Measurements from ENCODE around the gene AK6.

AK6 gene

DNA sequence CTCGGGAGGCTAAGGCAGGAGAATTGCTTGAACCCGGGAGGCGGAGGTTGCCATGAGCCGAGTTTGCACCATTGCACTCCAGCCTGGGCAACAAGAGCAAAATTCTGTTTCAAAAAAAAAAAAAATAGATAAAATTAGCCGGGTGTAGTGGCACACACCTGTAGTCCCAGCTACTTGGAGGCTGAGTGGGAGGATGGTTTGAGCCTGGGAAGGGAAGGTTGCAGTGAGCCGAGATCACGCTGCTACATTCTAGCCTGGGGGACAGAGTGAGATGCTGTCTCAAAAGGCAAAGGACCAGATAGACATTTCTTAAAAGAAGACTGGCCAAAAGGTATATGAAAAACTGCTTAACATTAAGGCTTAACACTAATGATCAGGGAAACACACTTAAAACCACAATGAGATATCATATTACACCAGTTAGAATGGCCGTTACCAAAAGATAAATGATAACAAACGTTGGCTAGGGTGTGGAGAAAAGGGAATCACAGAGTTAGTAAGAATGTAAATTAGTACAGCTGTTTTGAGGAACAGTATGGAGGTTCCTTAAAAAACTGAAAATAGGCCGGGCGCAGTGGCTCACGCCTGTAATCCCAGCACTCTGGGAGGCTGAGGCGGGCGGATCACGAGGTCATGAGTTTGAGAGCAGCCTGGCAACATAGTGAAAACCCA lies 35.5 kb upstream of the AK6 start:
- TF ChIP-seq, protein P1, sequence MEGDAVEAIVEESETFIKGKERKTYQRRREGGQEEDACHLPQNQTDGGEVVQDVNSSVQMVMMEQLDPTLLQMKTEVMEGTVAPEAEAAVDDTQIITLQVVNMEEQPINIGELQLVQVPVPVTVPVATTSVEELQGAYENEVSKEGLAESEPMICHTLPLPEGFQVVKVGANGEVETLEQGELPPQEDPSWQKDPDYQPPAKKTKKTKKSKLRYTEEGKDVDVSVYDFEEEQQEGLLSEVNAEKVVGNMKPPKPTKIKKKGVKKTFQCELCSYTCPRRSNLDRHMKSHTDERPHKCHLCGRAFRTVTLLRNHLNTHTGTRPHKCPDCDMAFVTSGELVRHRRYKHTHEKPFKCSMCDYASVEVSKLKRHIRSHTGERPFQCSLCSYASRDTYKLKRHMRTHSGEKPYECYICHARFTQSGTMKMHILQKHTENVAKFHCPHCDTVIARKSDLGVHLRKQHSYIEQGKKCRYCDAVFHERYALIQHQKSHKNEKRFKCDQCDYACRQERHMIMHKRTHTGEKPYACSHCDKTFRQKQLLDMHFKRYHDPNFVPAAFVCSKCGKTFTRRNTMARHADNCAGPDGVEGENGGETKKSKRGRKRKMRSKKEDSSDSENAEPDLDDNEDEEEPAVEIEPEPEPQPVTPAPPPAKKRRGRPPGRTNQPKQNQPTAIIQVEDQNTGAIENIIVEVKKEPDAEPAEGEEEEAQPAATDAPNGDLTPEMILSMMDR (IDR thresholded peaks at IDR 0.05; ENCODE audit: low read depth, low read length): no peak

DNA sequence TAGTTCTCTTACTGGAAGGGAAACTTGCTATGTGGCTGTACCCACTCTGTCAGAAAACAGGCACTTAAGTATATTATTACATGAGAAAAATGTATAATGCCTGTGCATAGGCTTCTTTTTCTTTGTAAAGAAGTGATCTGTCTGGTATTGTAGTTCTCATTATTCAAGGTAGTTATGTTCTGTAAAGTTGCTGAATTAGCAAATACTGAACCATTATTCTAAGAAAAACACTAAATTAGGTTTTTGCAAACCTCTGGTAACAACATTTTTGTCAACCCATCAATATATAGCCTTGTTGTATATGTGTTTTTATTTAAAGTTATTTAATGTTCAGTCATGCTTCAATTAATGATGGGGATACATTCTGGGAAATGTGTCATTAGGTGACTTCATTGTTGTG lies 9.1 kb upstream of the AK6 start:
- no peak overlapping the region for H3K4me3 ChIP-seq (ENCODE audit: low read depth, low read length)
- TF ChIP-seq, protein P1 (IDR thresholded peaks at IDR 0.05; ENCODE audit: low read depth, low read length): no peak

More for the DNA sequence above, 35.5 kb upstream of the AK6 start:
- no peak overlapping the region for H3K4me3 ChIP-seq (ENCODE audit: low read depth, low read length)

DNA sequence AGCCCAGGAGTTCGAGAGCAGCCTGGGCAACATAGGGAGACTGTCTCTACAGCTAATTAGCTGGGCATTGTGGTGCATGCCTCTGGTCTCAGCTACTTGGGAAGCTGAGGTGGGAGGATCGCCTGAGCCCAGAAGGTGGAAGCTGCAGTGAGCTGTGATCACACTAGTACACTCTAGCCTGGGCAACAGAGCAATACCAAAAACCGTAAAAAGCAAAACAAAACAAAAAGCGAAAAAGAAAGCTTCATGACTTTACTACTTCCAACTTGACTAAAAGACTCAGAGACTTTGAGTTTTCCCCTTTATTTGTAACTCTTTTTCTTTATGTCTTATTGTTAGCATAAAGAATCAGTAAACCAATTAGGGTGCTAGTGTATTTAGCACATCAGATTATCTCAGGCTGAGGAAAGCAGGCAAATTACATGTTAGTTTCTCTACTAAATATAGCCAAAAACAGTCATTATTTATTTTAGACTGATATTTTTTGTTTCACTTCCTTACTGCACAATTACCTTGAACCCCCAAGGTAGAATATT lies 5.7 kb upstream of the AK6 start:
- TF ChIP-seq, protein P1 (IDR thresholded peaks at IDR 0.05; ENCODE audit: low read depth, low read length): no peak
- H3K4me3 ChIP-seq (ENCODE audit: low read depth, low read length): no peak overlapping the region

DNA sequence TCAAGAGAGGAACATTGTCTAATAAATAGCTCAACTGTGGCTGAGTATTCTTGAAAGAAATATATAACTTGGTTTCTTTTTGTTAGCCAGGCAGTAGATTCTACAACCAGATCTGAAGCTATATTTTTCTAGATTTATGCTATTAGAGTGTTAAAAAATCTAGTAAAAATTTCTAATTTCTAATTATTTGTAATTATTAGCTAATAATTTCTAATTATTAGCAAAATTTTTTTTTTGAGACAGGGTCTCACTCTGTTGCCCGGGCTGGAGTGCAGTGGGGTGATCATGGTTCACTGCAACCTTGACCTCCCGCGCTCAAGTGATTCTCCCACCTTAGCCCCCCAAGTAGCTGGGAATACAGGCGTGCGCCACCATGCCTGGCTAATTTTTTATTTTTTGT lies 3.1 kb upstream of the AK6 start:
- TF ChIP-seq, protein P1 (IDR thresholded peaks at IDR 0.05; ENCODE audit: low read depth, low read length): no peak
- no peak overlapping the region for H3K4me3 ChIP-seq (ENCODE audit: low read depth, low read length)

DNA sequence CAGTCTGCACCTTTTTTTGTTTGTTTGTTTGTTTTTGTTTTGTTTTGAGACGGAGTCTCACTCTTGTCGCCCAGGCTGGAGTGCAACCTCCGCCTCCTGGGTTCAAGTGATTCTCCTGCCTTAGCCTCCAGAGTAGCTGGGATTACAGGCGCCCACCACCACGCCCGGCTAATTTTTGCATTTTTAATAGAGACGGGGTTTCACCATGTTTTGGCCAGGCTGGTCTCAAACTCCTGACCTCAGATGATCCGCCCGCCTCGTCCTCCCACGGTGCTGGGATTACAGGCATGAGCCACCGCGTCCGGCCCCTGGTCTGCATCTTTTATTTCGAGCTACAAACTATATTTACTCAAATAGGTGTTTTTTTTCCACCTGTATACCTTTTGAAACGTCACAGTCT lies 1.0 kb upstream of the AK6 start:
- peak overlapping the region; percentile 78 for H3K4me3 ChIP-seq (ENCODE audit: low read depth, low read length)

DNA sequence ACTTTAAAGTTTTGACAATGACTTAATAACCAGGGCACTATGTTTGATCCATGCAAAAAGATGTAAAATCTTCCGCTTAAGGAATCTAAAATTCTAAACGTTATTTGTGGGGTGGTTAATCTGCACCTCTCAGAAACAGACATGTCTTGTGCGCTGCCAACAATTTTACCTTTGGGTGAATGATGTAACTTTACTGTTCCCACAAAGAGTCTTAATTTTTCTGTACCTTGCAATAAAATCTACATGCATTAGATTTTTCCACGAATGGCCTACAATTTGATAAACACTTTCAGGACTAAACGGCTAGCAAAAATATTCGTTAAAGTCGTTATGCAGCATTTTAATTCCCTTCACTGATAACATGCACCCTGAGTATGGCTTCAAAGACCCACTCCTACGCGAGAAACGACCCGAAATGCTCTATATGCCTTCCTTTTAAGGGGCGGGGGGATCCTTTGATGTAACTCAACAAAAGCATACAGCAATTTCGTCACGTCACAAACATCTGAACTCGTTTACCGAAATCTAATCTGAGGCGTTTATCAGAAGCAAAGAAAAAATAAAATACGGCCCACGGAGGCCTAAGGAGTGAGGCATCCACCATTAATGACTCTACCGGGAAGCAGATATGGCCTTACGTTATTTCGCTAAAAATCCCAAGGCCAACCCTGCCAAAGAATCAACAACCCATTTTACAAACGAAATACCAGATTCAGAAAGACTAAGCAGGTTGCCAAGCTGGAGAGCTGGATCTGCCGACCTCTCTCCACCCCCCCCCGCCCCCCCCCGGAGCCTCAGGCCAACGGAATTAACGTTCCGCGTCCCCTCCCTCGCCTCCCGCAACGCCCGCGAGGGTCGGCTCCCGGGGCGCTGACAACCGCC lies 621 bp downstream of the AK6 start:
- peak overlapping the region; percentile 78 for H3K4me3 ChIP-seq (ENCODE audit: low read depth, low read length)
- TF ChIP-seq, protein P1 (IDR thresholded peaks at IDR 0.05; ENCODE audit: low read depth, low read length): no peak

DNA sequence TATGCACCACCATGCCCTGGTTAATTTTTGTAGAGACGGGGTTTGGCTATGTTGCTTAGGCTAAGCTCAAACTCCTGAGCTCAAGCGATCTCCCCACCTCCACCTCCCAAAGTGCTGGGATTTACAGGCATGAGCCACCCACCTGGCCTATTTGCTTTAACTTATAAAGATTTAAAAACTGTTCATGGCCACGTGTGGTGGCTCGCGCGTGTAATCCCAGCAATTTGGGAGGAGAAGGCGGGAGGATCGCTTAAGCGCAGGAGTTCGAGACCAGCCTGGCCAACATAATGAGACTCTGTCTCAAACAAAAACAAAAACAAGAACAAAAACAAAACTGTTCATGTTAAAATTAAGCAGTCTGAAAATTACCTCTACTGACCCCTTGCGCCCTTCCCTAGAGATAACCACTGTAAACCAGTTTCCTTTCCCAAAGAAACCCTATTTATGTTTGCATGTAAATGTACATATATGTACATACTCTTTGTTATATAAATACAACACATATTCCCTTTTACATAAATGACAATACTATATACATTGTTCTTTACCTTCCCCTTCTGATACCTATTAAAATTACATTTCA lies 1.5 kb downstream of the AK6 start:
- TF ChIP-seq, protein P1 (IDR thresholded peaks at IDR 0.05; ENCODE audit: low read depth, low read length): no peak
- peak overlapping the region; percentile 78 for H3K4me3 ChIP-seq (ENCODE audit: low read depth, low read length)
